ENCODE results near the gene LPP. TPM values are rescaled to one million over a fixed set of nuclear protein-coding genes. Genes with fewer than 3 reads are reported as not detected.

LPP gene
- total RNA-seq, 1 donor from 2014 or later: 97.4 TPM

- Histone ChIP-seq H3K4me3 (no peak overlapping the region), H3K27me3 (ENCODE audit: low read depth) (no peaks in the 10 kb centered on the region), H3K4me1 (peaks cover 100% of the 10 kb centered on the region), H3K9me3 (replicated peaks) (no peaks in the 10 kb centered on the region), H3K36me3 (no peaks in the 10 kb centered on the region), H3K27ac (replicated peaks) (peak overlapping the region; percentile 98)
- intact Hi-C loops (cut with micrococcal nuclease): no loop called here
- DNase-seq: no peak
- TF ChIP-seq CTCF (IDR thresholded peaks at IDR 0.05; ENCODE audit: borderline replicate concordance): no peak
These were observed 6.8 kb downstream of the LPP start for GRCh38 chr3:188160751-188161150.

- peak overlapping the region; percentile 98 for H3K27ac ChIP-seq (replicated peaks)
- H3K4me3 ChIP-seq: no peak overlapping the region
- DNase-seq: no peak
- H3K27me3 ChIP-seq (ENCODE audit: low read depth): no peaks in the 10 kb centered on the region
- H3K9me3 ChIP-seq (replicated peaks): no peaks in the 10 kb centered on the region
- no peak for TF ChIP-seq CTCF (IDR thresholded peaks at IDR 0.05; ENCODE audit: borderline replicate concordance)
- H3K4me1 ChIP-seq: peaks cover 100% of the 10 kb centered on the region
- H3K36me3 ChIP-seq: no peaks in the 10 kb centered on the region
- intact Hi-C loops (cut with micrococcal nuclease): no loop called here
These were observed 10.3 kb downstream of the LPP start for GRCh38 chr3:188164248-188164687.

GRCh38 chr3:188165596-188165995, 11.6 kb downstream of the LPP start:
- no peak for TF ChIP-seq CTCF (IDR thresholded peaks at IDR 0.05; ENCODE audit: borderline replicate concordance)

GRCh38 chr3:188166441-188166840, 12.5 kb downstream of the LPP start:
- no peaks in the 10 kb centered on the region for H3K36me3 ChIP-seq
- H3K4me1 ChIP-seq: peaks cover 98% of the 10 kb centered on the region
- H3K27me3 ChIP-seq (ENCODE audit: low read depth): no peaks in the 10 kb centered on the region

More at GRCh38 chr3:188165596-188165995, 11.6 kb downstream of the LPP start:
- Histone ChIP-seq H3K27me3 (ENCODE audit: low read depth) (no peaks in the 10 kb centered on the region), H3K27ac (replicated peaks) (peak overlapping the region; percentile 26), H3K4me3 (no peak overlapping the region), H3K9me3 (replicated peaks) (no peaks in the 10 kb centered on the region), H3K4me1 (peaks cover 98% of the 10 kb centered on the region), H3K36me3 (no peaks in the 10 kb centered on the region)
- intact Hi-C loops (cut with micrococcal nuclease): no loop called here
- DNase-seq: no peak

GRCh38 chr3:188168186-188168585, 14.2 kb downstream of the LPP start:
- Histone ChIP-seq H3K27me3 (ENCODE audit: low read depth) (no peaks in the 10 kb centered on the region), H3K4me1 (peaks cover 98% of the 10 kb centered on the region), H3K4me3 (no peak overlapping the region), H3K27ac (replicated peaks) (no peak overlapping the region), H3K36me3 (no peaks in the 10 kb centered on the region), H3K9me3 (replicated peaks) (no peaks in the 10 kb centered on the region)
- intact Hi-C loops (cut with micrococcal nuclease): no loop called here
- no peak for TF ChIP-seq CTCF (IDR thresholded peaks at IDR 0.05; ENCODE audit: borderline replicate concordance)
- DNase-seq: no peak

More at GRCh38 chr3:188166441-188166840, 12.5 kb downstream of the LPP start:
- DNase-seq: no peak
- no peak overlapping the region for H3K4me3 ChIP-seq
- intact Hi-C loops (cut with micrococcal nuclease): no loop called here
- TF ChIP-seq CTCF (IDR thresholded peaks at IDR 0.05; ENCODE audit: borderline replicate concordance): no peak
- H3K9me3 ChIP-seq (replicated peaks): no peaks in the 10 kb centered on the region
- H3K27ac ChIP-seq (replicated peaks): peak overlapping the region; percentile 26
